IMR-90 (cell line): Measurements from ENCODE around the gene GALNT7.

Source experiments
- CEBPB ChIP-seq: IDR thresholded peaks from 2 replicates; pipeline ENCODE4 v1.6.1; 2012; ENCODE audit warnings: low read depth, low read length, improper control_type of control experiment
- MAFK ChIP-seq: IDR thresholded peaks from 2 replicates; pipeline ENCODE4 v1.6.1; 2012; ENCODE audit warnings: low read depth, low read length, improper control_type of control experiment

GRCh38 chr4:173230062-173230461, 61.5 kb downstream of the GALNT7 start:
- TF ChIP-seq MAFK (no peak), CEBPB (no peak)
